OCI-LY7 (cell line): ENCODE data around the gene CNP. TPM values are rescaled to one million over a fixed set of nuclear protein-coding genes. Genes with fewer than 3 reads are reported as not detected.

Source experiments
- BruUV-seq: library from RNA; stranded (reverse); fragments of 400-500 nt; replicated peaks from 2 replicates; lab custom pipeline; 2021; lab: Mats Ljungman, UMichigan
- CTCF ChIA-PET: fragments of 300-600 bp; sonication (Branson Sonifier 250); formaldehyde crosslinking; loops from one replicate; lab custom pipeline; 2022; ENCODE audit warnings: antibody characterized with exemption; ENCODE audit not compliant: unreplicated experiment; lab: Charles Lee
- POLR2A ChIA-PET: fragments of 300-600 bp; sonication (Branson Sonifier 250); formaldehyde crosslinking; loops from one replicate; lab custom pipeline; 2022; ENCODE audit warnings: antibody characterized with exemption; lab: Charles Lee
- DNase-seq: peaks from one replicate; pipeline ENCODE4 v3.0.0-alpha.2; 2015; ENCODE audit warnings: low spot score
- H2AFZ ChIP-seq: fragments of 200-600 bp; sonication (generic), shearing (Covaris generic); 2 replicates; pipeline ENCODE4 v1.6.1; 2014; ENCODE audit warnings: mild to moderate bottlenecking, antibody characterized with exemption, low read length, moderate library complexity
- H3K27ac ChIP-seq: fragments of 200-600 bp; sonication (generic); 2 replicates; pipeline ENCODE4 v1.5.1; 2014; ENCODE audit warnings: mixed run types, low read depth, mild to moderate bottlenecking, moderate library complexity, low read length, inconsistent platforms; ENCODE audit not compliant: poor library complexity, severe bottlenecking
- H3K36me3 ChIP-seq: fragments of 200-600 bp; sonication (generic); 2 replicates; pipeline ENCODE4 v1.6.1; 2014; ENCODE audit warnings: mild to moderate bottlenecking, antibody characterized with exemption, low read length, moderate library complexity, mixed read lengths; ENCODE audit not compliant: insufficient read depth
- H3K4me1 ChIP-seq: fragments of 200-600 bp; sonication (generic); 2 replicates; pipeline ENCODE4 v1.5.1; 2014; ENCODE audit warnings: mild to moderate bottlenecking, low read length; ENCODE audit not compliant: insufficient read depth, poor library complexity, severe bottlenecking
- H3K4me2 ChIP-seq: fragments of 200-600 bp; sonication (generic); 2 replicates; pipeline ENCODE4 v1.6.1; 2014; ENCODE audit warnings: mild to moderate bottlenecking, low read length
- H3K4me3 ChIP-seq: fragments of 200-600 bp; sonication (generic); 2 replicates; pipeline ENCODE4 v1.5.1; 2014; ENCODE audit warnings: mild to moderate bottlenecking, low read depth, low read length; ENCODE audit not compliant: poor library complexity, severe bottlenecking
- H3K79me2 ChIP-seq: fragments of 200-600 bp; sonication (generic); 2 replicates; pipeline ENCODE4 v1.6.1; 2016; ENCODE audit warnings: low read depth, mild to moderate bottlenecking, low read length, moderate library complexity, mixed read lengths; ENCODE audit not compliant: insufficient read depth
- H3K9me2 ChIP-seq: fragments of 200-600 bp; sonication (generic); 2 replicates; pipeline ENCODE4 v1.6.1; 2016; ENCODE audit warnings: mild to moderate bottlenecking, low read length, mixed read lengths; ENCODE audit not compliant: insufficient read depth
- H3K9me3 ChIP-seq: fragments of 200-600 bp; sonication (generic); 2 replicates; pipeline ENCODE4 v1.6.1; 2014; ENCODE audit warnings: mild to moderate bottlenecking, mixed run types, low read length, mixed read lengths
- H4K20me1 ChIP-seq: fragments of 200-600 bp; sonication (generic); 2 replicates; pipeline ENCODE4 v1.6.1; 2014; ENCODE audit warnings: mild to moderate bottlenecking, antibody characterized with exemption, low read length, moderate library complexity, mixed read lengths; ENCODE audit not compliant: insufficient read depth
- EZH2phosphoT487 ChIP-seq: fragments of 200-600 bp; sonication (generic); IDR thresholded peaks from 2 replicates; pipeline ENCODE4 v1.6.1; 2018; ENCODE audit warnings: low read depth, borderline replicate concordance, mild to moderate bottlenecking, mixed run types, antibody characterized with exemption, low read length, moderate library complexity, mixed read lengths
- intact Hi-C: fragments of 100-400 bp; cut with micrococcal nuclease; formaldehyde crosslinking; loops from one replicate; pipeline ENCODE4 v1.10.0; 2022; ENCODE audit not compliant: unreplicated experiment
- total RNA-seq, 2 experiments: library from RNA; depleted of rRNA in 1 of 2; stranded (reverse); fragments of >200 nt in 1 of 2; shearing (Covaris generic) in 1 of 2; gene quantifications; 2 replicates each; pipeline ENCODE4 v1.2.3, GENCODE V29; 2014 to 2022
- TF ChIP-seq, protein P1 (sequence below): fragments of 200-600 bp; sonication (generic); conservative IDR thresholded peaks from 2 replicates; pipeline ENCODE4 v1.5.1; 2014; ENCODE audit warnings: mild to moderate bottlenecking, antibody characterized with exemption, low read length, moderate library complexity, mixed read lengths

The CNP gene
- total RNA-seq, 2 experiments from 2014 or later = 34.1 to 50.6 TPM

- no peak overlapping the region for H3K4me2 ChIP-seq
- H3K79me2 ChIP-seq = no peaks in the 10 kb centered on the region
- H3K4me1 ChIP-seq = peaks cover 16% of the 10 kb centered on the region
- intact Hi-C loops = no loop called here
- ChIA-PET POLR2A (no interaction called here), CTCF (no interaction called here)
- no peak for DNase-seq
- no peaks in the 10 kb centered on the region for H3K36me3 ChIP-seq
- H4K20me1 ChIP-seq = no peaks in the 10 kb centered on the region
- no peak overlapping the region for H3K4me3 ChIP-seq
- H3K27ac ChIP-seq = no peak overlapping the region
- no peak overlapping the region for H2AFZ ChIP-seq
- no peaks in the 10 kb centered on the region for H3K9me2 ChIP-seq
- TF ChIP-seq EZH2phosphoT487 = no peak
- BruUV-seq = no TSS peak
- H3K9me3 ChIP-seq = no peaks in the 10 kb centered on the region
These were observed 28.3 kb upstream of the CNP start for GRCh38 chr17:41937970-41938954.

GRCh38 chr17:41939044-41939692, 27.4 kb upstream of the CNP start:
- no peaks in the 10 kb centered on the region for H3K9me3 ChIP-seq
- POLR2A ChIA-PET = interaction anchor here (0.6 to 1.0 kb wide), 2 partner anchors 9 to 88 kb away, joined by 3 to 4 read pairs; partner anchors contain the start of gene ODAD4
- no TSS peak for BruUV-seq
- CTCF ChIA-PET = no interaction called here
- H3K36me3 ChIP-seq = no peaks in the 10 kb centered on the region
- H3K27ac ChIP-seq = no peak overlapping the region
- H2AFZ ChIP-seq = no peak overlapping the region
- no peak overlapping the region for H3K4me2 ChIP-seq
- DNase-seq = no peak
- H3K4me1 ChIP-seq = peaks cover 16% of the 10 kb centered on the region
- H3K9me2 ChIP-seq = no peaks in the 10 kb centered on the region
- intact Hi-C loops = no loop called here
- no peaks in the 10 kb centered on the region for H3K79me2 ChIP-seq
- no peak for TF ChIP-seq EZH2phosphoT487
- TF ChIP-seq, protein P1, sequence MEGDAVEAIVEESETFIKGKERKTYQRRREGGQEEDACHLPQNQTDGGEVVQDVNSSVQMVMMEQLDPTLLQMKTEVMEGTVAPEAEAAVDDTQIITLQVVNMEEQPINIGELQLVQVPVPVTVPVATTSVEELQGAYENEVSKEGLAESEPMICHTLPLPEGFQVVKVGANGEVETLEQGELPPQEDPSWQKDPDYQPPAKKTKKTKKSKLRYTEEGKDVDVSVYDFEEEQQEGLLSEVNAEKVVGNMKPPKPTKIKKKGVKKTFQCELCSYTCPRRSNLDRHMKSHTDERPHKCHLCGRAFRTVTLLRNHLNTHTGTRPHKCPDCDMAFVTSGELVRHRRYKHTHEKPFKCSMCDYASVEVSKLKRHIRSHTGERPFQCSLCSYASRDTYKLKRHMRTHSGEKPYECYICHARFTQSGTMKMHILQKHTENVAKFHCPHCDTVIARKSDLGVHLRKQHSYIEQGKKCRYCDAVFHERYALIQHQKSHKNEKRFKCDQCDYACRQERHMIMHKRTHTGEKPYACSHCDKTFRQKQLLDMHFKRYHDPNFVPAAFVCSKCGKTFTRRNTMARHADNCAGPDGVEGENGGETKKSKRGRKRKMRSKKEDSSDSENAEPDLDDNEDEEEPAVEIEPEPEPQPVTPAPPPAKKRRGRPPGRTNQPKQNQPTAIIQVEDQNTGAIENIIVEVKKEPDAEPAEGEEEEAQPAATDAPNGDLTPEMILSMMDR = no peak
- H3K4me3 ChIP-seq = no peak overlapping the region
- H4K20me1 ChIP-seq = no peaks in the 10 kb centered on the region

- TF ChIP-seq, protein P1 = no peak
- TF ChIP-seq EZH2phosphoT487 = no peak
- no peak overlapping the region for H2AFZ ChIP-seq
- no peaks in the 10 kb centered on the region for H3K9me2 ChIP-seq
- no peak overlapping the region for H3K4me3 ChIP-seq
- H3K27ac ChIP-seq = no peak overlapping the region
- no peaks in the 10 kb centered on the region for H3K36me3 ChIP-seq
- intact Hi-C loops = no loop called here
- ChIA-PET POLR2A (interaction anchor here (0.6 to 1.3 kb wide), 3 partner anchors 9 to 88 kb away, joined by 3 to 4 read pairs (median 3); partner anchors contain the start of gene ODAD4), CTCF (no interaction called here)
- no peaks in the 10 kb centered on the region for H3K9me3 ChIP-seq
- no TSS peak for BruUV-seq
- DNase-seq = no peak
- no peak overlapping the region for H3K4me2 ChIP-seq
- no peaks in the 10 kb centered on the region for H4K20me1 ChIP-seq
- H3K4me1 ChIP-seq = peaks cover 16% of the 10 kb centered on the region
- no peaks in the 10 kb centered on the region for H3K79me2 ChIP-seq
These were observed 26.9 kb upstream of the CNP start for GRCh38 chr17:41939693-41940090.
